H1 (cell line): ENCODE results near the gene ANXA5. TPM values are rescaled to one million over a fixed set of nuclear protein-coding genes. Genes with fewer than 3 reads are reported as not detected.

ENCODE experiments used
- ATF2 ChIP-seq: IDR thresholded peaks from 2 replicates; pipeline ENCODE4 v1.6.1; 2012; ENCODE audit warnings: low read length, inconsistent platforms
- ATF3 ChIP-seq: IDR thresholded peaks from 2 replicates; pipeline ENCODE4 v1.6.1; 2011; ENCODE audit warnings: low read depth, mild to moderate bottlenecking, low read length; ENCODE audit not compliant: insufficient read depth
- BACH1 ChIP-seq: IDR thresholded peaks from 2 replicates; pipeline ENCODE4 v1.6.1; 2012; ENCODE audit warnings: low read length, improper control_type of control experiment
- BCL11A ChIP-seq, 2 experiments: IDR thresholded peaks; one replicate each; pipeline ENCODE4 v1.6.1; 2011; ENCODE audit warnings: low read depth in 2 of 2, low read length in 2 of 2, mild to moderate bottlenecking in 2 of 2
- CEBPB ChIP-seq: IDR thresholded peaks from 2 replicates; pipeline ENCODE4 v1.6.1; 2012; ENCODE audit warnings: low read depth, low read length
- CHD2 ChIP-seq: IDR thresholded peaks from 2 replicates; pipeline ENCODE4 v1.6.1; 2012; ENCODE audit warnings: low read length, improper control_type of control experiment
- E2F6 ChIP-seq: IDR thresholded peaks from 2 replicates; pipeline ENCODE4 v1.6.1; 2012; ENCODE audit warnings: inconsistent platforms
- GABPA ChIP-seq: IDR thresholded peaks from 2 replicates; pipeline ENCODE4 v1.6.1; 2011; ENCODE audit warnings: mild to moderate bottlenecking, low read length, moderate library complexity, borderline replicate concordance; ENCODE audit not compliant: insufficient read depth
- GTF2F1 ChIP-seq: IDR thresholded peaks from 2 replicates; pipeline ENCODE4 v1.6.1; 2012; ENCODE audit warnings: low read depth, low read length, improper control_type of control experiment, borderline replicate concordance
- JUND ChIP-seq: IDR thresholded peaks from 2 replicates; pipeline ENCODE4 v1.6.1; 2011; ENCODE audit warnings: mild to moderate bottlenecking, improper control_type of control experiment, low read length
- KDM5A ChIP-seq: fragments of 200-600 bp; IDR thresholded peaks from 2 replicates; pipeline ENCODE4 v1.7.1; 2012; ENCODE audit warnings: mild to moderate bottlenecking, low read length, inconsistent platforms, mixed read lengths
- NRF1 ChIP-seq: IDR thresholded peaks from 2 replicates; pipeline ENCODE4 v1.6.1; 2011; ENCODE audit warnings: mild to moderate bottlenecking, low read depth, low read length, improper control_type of control experiment
- PHF8 ChIP-seq: fragments of 200-600 bp; sonication (generic); conservative IDR thresholded peaks from 2 replicates; pipeline ENCODE4 v1.7.1; 2012; ENCODE audit warnings: low read depth, mild to moderate bottlenecking, inconsistent platforms, low read length, moderate library complexity
- RBBP5 ChIP-seq: IDR thresholded peaks from 2 replicates; pipeline ENCODE4 v1.7.1; 2012; ENCODE audit warnings: low read depth, mild to moderate bottlenecking, inconsistent platforms, low read length, moderate library complexity, borderline replicate concordance
- RXRA ChIP-seq: IDR thresholded peaks from 2 replicates; pipeline ENCODE4 v1.6.1; 2011; ENCODE audit warnings: low read depth, mild to moderate bottlenecking, low read length, moderate library complexity; ENCODE audit not compliant: insufficient read depth
- SIX5 ChIP-seq: IDR thresholded peaks from 2 replicates; pipeline ENCODE4 v1.6.1; 2011; ENCODE audit warnings: mild to moderate bottlenecking, low read depth, low read length
- SRF ChIP-seq: IDR thresholded peaks from 2 replicates; pipeline ENCODE4 v1.6.1; 2011; ENCODE audit warnings: mild to moderate bottlenecking, low read depth, low read length, moderate library complexity
- TEAD4 ChIP-seq: IDR thresholded peaks from 2 replicates; pipeline ENCODE4 v1.6.1; 2012; ENCODE audit warnings: low read depth, low read length, inconsistent platforms, mixed read lengths
- polyA plus RNA-seq, 7 experiments: library from polyadenylated mRNA; depleted of rRNA in 3 of 7; stranded (reverse) in 5 of 7; unstranded in 2 of 7; fragments of >200 nt in 5 of 7; fragments of 200-250 nt in 2 of 7; gene quantifications; 1 replicate in 5 of 7; 2 replicates in 1 of 7; 4 replicates in 1 of 7; pipeline versions ENCODE4 v1.2.1 to v1.2.3, GENCODE V29; 2011 to 2013; ENCODE audit warnings: missing spikeins in 2 of 7, mixed read lengths in 2 of 7
- total RNA-seq: library from RNA; stranded (reverse); fragmentation: NEBNext Ultra II Directional; extraction: Animal tissue kit (Norgen Biotek cat#: 25700); gene quantifications from 2 replicates; pipeline ENCODE4 v1.2.1, GENCODE V29; 2021
- TF ChIP-seq, protein P1 (sequence below): IDR thresholded peaks from 2 replicates; pipeline ENCODE4 v1.6.1; 2011; ENCODE audit warnings: low read length, improper control_type of control experiment
- TF ChIP-seq, protein P2 (sequence below): IDR thresholded peaks from 2 replicates; pipeline ENCODE4 v1.6.1; 2012; ENCODE audit warnings: inconsistent platforms

Gene ANXA5
- total and polyA plus RNA-seq, 2 of the 8 experiments (the other 6 are each of a cell fraction or from before 2014, with no cell fraction given), result 213 to 221 TPM

DNA sequence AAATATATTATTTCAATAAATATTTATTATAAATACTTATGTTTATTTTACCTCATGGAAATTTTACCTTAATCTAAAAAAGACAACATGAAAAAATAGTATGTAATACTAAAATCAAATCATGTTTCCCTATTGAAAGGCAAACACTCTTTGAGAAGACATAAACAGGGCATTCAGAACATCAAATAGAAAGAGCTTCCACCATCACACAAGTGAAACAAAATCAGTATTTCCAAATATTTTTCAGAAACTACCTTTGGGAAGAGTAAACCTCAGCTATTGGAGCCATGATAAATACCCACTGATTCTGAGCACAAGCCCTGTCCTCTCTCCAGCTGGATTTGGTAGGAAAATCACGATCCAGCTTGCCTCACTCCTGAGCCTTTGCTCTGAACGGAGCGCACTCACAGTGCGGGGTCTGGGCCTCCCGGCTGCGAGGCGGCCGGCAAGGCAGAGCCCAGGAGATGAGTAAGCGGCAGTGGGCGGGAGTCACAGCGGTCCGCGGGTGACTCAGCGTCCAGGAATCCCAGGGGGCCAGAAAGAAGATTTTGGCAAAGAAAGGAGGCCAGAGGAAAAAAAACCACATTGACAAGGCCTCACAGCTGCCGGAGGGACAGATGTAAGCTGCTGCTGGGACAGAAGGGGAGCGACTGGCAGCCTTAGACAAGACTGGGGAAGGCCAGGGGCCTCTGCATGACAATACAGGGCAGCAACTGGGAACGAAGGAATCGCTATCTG is 14.7 kb upstream of the ANXA5 start (continued):
- TF ChIP-seq ATF2 (0 out of 2 replicates have a peak, but pooled peaks have one; percentile 48), TEAD4 (peak; percentile 84), SIX5 (no peak), SRF (no peak), RXRA (no peak), GTF2F1 (no peak), RBBP5 (no peak), BACH1 (peak; percentile 96), ATF3 (peak; percentile 81), E2F6 (no peak; the same call in 1 of the 2 replicates), JUND (peak; percentile 100), CHD2 (no peak), CEBPB (no peak), PHF8 (no peak), NRF1 (no peak), GABPA (no peak), BCL11A (IDR thresholded peaks at IDR 0.05; ENCODE audit: low read depth in 2 of 2, low read length in 2 of 2) (no peak), KDM5A (no peak)
- TF ChIP-seq, protein P1, sequence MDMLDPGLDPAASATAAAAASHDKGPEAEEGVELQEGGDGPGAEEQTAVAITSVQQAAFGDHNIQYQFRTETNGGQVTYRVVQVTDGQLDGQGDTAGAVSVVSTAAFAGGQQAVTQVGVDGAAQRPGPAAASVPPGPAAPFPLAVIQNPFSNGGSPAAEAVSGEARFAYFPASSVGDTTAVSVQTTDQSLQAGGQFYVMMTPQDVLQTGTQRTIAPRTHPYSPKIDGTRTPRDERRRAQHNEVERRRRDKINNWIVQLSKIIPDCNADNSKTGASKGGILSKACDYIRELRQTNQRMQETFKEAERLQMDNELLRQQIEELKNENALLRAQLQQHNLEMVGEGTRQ, result no peak
- TF ChIP-seq, protein P2, sequence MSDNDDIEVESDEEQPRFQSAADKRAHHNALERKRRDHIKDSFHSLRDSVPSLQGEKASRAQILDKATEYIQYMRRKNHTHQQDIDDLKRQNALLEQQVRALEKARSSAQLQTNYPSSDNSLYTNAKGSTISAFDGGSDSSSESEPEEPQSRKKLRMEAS, result no peak
